WERI-Rb-1 (cell line): ENCODE measurements around the gene FHOD3.

Source experiments
- DNase-seq: peaks from one replicate; pipeline ENCODE4 v3.0.0-alpha.2; 2020
- H3K27ac ChIP-seq: fragments of 250-450 bp; sonication (Bioruptor Pico); 2 replicates; pipeline ENCODE4 v1.5.1; 2020; ENCODE audit warnings: mild to moderate bottlenecking, moderate library complexity
- H3K27me3 ChIP-seq: fragments of 250-450 bp; sonication (Bioruptor Pico); 2 replicates; pipeline ENCODE4 v1.5.1; 2021; ENCODE audit warnings: mild to moderate bottlenecking, low read depth, moderate library complexity; ENCODE audit not compliant: insufficient read depth, severe bottlenecking
- H3K36me3 ChIP-seq: fragments of 250-450 bp; sonication (Bioruptor Pico); 2 replicates; pipeline ENCODE4 v1.5.1; 2020; ENCODE audit warnings: mild to moderate bottlenecking, moderate library complexity
- H3K4me3 ChIP-seq: 2 replicates; pipeline ENCODE4 v1.5.1; 2011; ENCODE audit warnings: low read depth, mild to moderate bottlenecking, control low read depth, low read length
- H3K9me3 ChIP-seq: fragments of 250-450 bp; sonication (Bioruptor Pico); 2 replicates; pipeline ENCODE4 v1.5.1; 2021; ENCODE audit warnings: mild to moderate bottlenecking, moderate library complexity; ENCODE audit not compliant: severe bottlenecking
- CTCF ChIP-seq: IDR thresholded peaks from 2 replicates; pipeline ENCODE4 v1.5.1; 2011; ENCODE audit warnings: low read depth, mild to moderate bottlenecking, control low read depth, inconsistent platforms, low read length

FHOD3 gene

GRCh38 chr18:36665952-36666351 is 368.4 kb downstream of the FHOD3 start:
- TF ChIP-seq CTCF: no peak
- H3K27ac ChIP-seq: no peak overlapping the region
- no peak for DNase-seq

GRCh38 chr18:36667811-36668210 is 370.3 kb downstream of the FHOD3 start:
- Histone ChIP-seq H3K4me3 (no peak overlapping the region), H3K9me3 (no peaks in the 10 kb centered on the region), H3K27ac (no peak overlapping the region), H3K27me3 (no peaks in the 10 kb centered on the region), H3K36me3 (no peaks in the 10 kb centered on the region)
- TF ChIP-seq CTCF: no peak
- DNase-seq: no peak

More at GRCh38 chr18:36665952-36666351, 368.4 kb downstream of the FHOD3 start:
- no peak overlapping the region for H3K4me3 ChIP-seq
- no peaks in the 10 kb centered on the region for H3K27me3 ChIP-seq
- no peaks in the 10 kb centered on the region for H3K9me3 ChIP-seq
- no peaks in the 10 kb centered on the region for H3K36me3 ChIP-seq

GRCh38 chr18:36668349-36668748 is 370.8 kb downstream of the FHOD3 start:
- Histone ChIP-seq H3K4me3 (no peak overlapping the region), H3K36me3 (no peaks in the 10 kb centered on the region), H3K9me3 (no peaks in the 10 kb centered on the region), H3K27me3 (no peaks in the 10 kb centered on the region), H3K27ac (no peak overlapping the region)
- no peak for TF ChIP-seq CTCF
- no peak for DNase-seq

GRCh38 chr18:36672437-36673344 is 375.2 kb downstream of the FHOD3 start:
- TF ChIP-seq CTCF: no peak
- no peak for DNase-seq
- H3K36me3 ChIP-seq: no peaks in the 10 kb centered on the region
- no peaks in the 10 kb centered on the region for H3K27me3 ChIP-seq
- peaks cover 4% of the 10 kb centered on the region for H3K9me3 ChIP-seq
- H3K4me3 ChIP-seq: no peak overlapping the region
- H3K27ac ChIP-seq: no peak overlapping the region

- H3K4me3 ChIP-seq: no peak overlapping the region
- no peak overlapping the region for H3K27ac ChIP-seq
- no peak for TF ChIP-seq CTCF
These were observed 375.9 kb downstream of the FHOD3 start for GRCh38 chr18:36673452-36673851.

GRCh38 chr18:36675076-36675475 is 377.6 kb downstream of the FHOD3 start:
- DNase-seq: no peak
- Histone ChIP-seq H3K27me3 (no peaks in the 10 kb centered on the region), H3K36me3 (no peaks in the 10 kb centered on the region), H3K27ac (no peak overlapping the region), H3K4me3 (no peak overlapping the region), H3K9me3 (peaks cover 4% of the 10 kb centered on the region)
- TF ChIP-seq CTCF: no peak

More at GRCh38 chr18:36673452-36673851, 375.9 kb downstream of the FHOD3 start:
- H3K9me3 ChIP-seq: peaks cover 4% of the 10 kb centered on the region
- DNase-seq: no peak
- no peaks in the 10 kb centered on the region for H3K36me3 ChIP-seq
- no peaks in the 10 kb centered on the region for H3K27me3 ChIP-seq
